Myometrial cell (primary cell): ENCODE data around the gene FAM117A. TPM values are rescaled to one million over a fixed set of nuclear protein-coding genes. Genes with fewer than 3 reads are reported as not detected.

ENCODE experiments used
- total RNA-seq: library from RNA; depleted of rRNA; stranded (reverse); fragments of >200 nt; gene quantifications from 2 replicates; pipeline ENCODE4 v1.2.3, GENCODE V29; 2015

FAM117A gene
- total RNA-seq: 2.5 and 10.4 TPM in 2 replicates

GRCh38 chr17:49763735-49764558, at the start of gene FAM117A:
TSS of gene FAM117A (minus strand) at chr17:49764131. CDS start at chr17:49764087, 44 bp downstream.

GRCh38 chr17:49788478-49789242, 24.7 kb upstream of the FAM117A start, which contains the start of gene KAT7:
TSS of gene KAT7 (plus strand) at chr17:49788681. CDS start at chr17:49788835, 154 bp downstream.

GRCh38 chr17:49707608-49708514, 56.1 kb downstream of the FAM117A start, which contains the start of gene SLC35B1:
TSS of gene SLC35B1 (minus strand) at chr17:49707964. CDS start at chr17:49707833, 131 bp downstream.

GRCh38 chr17:49677933-49678847, 85.7 kb downstream of the FAM117A start, which contains the start of gene SPOP:
TSS of gene SPOP (minus strand) at chr17:49678097. CDS start at chr17:49622810, 55,287 bp downstream.

Other genes starting within 250 kb of the FAM117A start
- under 0.01 and 3.0 TPM in 2 replicates for gene NXPH3, start 188.3 kb downstream of the FAM117A start, total RNA-seq
- gene SPOP, start 86.0 kb downstream of the FAM117A start, total RNA-seq: 52.5 and 61.3 TPM in 2 replicates
- gene SLC35B1, start 56.2 kb downstream of the FAM117A start, total RNA-seq: 49.3 and 65.9 TPM in 2 replicates
- gene KAT7, start 24.6 kb upstream of the FAM117A start, total RNA-seq: 12.4 and 18.4 TPM in 2 replicates
- not detected in 2 replicates for gene TAC4, start 83.9 kb upstream of the FAM117A start, total RNA-seq
- not detected in 2 replicates for gene DLX4, start 205.1 kb upstream of the FAM117A start, total RNA-seq
- gene DLX3, start 231.1 kb upstream of the FAM117A start, total RNA-seq: not detected in 2 replicates